Upper lobe of left lung (tissue), 4 donors: ENCODE data around the gene AIFM3.

Source experiments
- CTCF ChIP-seq, 6 experiments: fragments of 450-650 bp in 4 of 6; fragments of 200-600 bp in 2 of 6; sonication (generic) in 2 of 6; IDR thresholded peaks; one replicate each; pipeline ENCODE4 v1.5.1; 2016 to 2019; ENCODE audit warnings: antibody characterized with exemption in 6 of 6
- EP300 ChIP-seq, 4 donors: sonication (generic); formaldehyde crosslinking; IDR thresholded peaks; one replicate each; pipeline ENCODE4 v1.5.1; 2017; ENCODE audit warnings: antibody characterized with exemption in 4 of 4, control low read depth in 2 of 4
- POLR2AphosphoS5 ChIP-seq, 2 donors: sonication (generic); formaldehyde crosslinking; IDR thresholded peaks; one replicate each; pipeline ENCODE4 v1.5.1; 2017; ENCODE audit warnings: antibody characterized with exemption in 2 of 2

GRCh38 chr22:20990184-20991180 is 23.4 kb downstream of the AIFM3 start:
- TF ChIP-seq POLR2AphosphoS5 (IDR thresholded peaks at IDR 0.05), result no peak
- no peak for TF ChIP-seq CTCF (IDR thresholded peaks at IDR 0.05)
- no peak for TF ChIP-seq EP300 (IDR thresholded peaks at IDR 0.05)
